ENCODE measurements around the gene SERINC2. TPM values are rescaled to one million over a fixed set of nuclear protein-coding genes. Genes with fewer than 3 reads are reported as not detected.
A peak's percentile ranks its signal among the peaks of the same experiment; 100 is the strongest.

SERINC2 gene
- polyA plus RNA-seq, 1 donor (not counting 4 experiments of a cell fraction or from before 2014, with no cell fraction given) = 171 TPM

DNA sequence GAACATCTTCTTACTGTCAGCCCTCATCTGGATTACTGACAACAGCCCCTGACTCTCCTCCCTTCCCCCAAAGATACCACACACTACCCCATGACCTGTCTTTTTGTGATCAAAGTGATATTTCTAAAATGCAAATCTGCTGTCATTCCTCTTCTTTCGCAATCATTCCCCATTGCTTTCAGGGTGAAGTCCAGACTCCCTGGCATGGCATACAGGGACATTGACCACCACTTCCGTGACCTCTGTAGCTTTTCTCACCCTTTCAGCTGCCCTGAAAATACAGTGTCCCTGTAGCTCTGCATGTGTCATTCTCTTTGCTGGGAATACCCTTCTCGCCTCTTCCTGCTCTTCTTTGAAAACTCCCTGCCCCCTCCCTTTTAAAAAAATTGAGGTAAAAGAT is 4.1 kb downstream of the SERINC2 start:
- FAIRE-seq (peak; percentile 76), DNase-seq (ENCODE audit: low read depth, low spot score) (no peak)
- H2AFZ ChIP-seq (ENCODE audit: control insufficient read depth, low read length) = no peak overlapping the region
- H3K27ac ChIP-seq (ENCODE audit: control insufficient read depth, insufficient read depth, low read length) = peak overlapping the region; percentile 62
- TF ChIP-seq EZH2 (IDR thresholded peaks at IDR 0.05; ENCODE audit: low read length) = no peak
- no peak for TF ChIP-seq CTCF (optimal IDR thresholded peaks at IDR 0.05 in 1 of 3, IDR thresholded peaks at IDR 0.05 in 1 of 3, conservative IDR thresholded peaks at IDR 0.05 in 1 of 3; ENCODE audit: extremely low read depth in 1 of 3, insufficient read depth in 2 of 3, low read length in 3 of 3)
- no peak overlapping the region for H3K9ac ChIP-seq (ENCODE audit: control insufficient read depth, extremely low read depth, insufficient read depth, low read length)
- H3K9me3 ChIP-seq (ENCODE audit: control insufficient read depth, low read depth, low read length) = no peaks in the 10 kb centered on the region
- peaks cover 16 to 37% of the 10 kb centered on the region in 2 experiments for H3K36me3 ChIP-seq (ENCODE audit: control insufficient read depth in 2 of 2, extremely low read depth in 1 of 2, insufficient read depth in 2 of 2, low read length in 2 of 2)
- H3K79me2 ChIP-seq (ENCODE audit: control insufficient read depth, insufficient read depth, low read length) = peaks cover 78% of the 10 kb centered on the region
- peaks cover 5% of the 10 kb centered on the region for H4K20me1 ChIP-seq (ENCODE audit: control insufficient read depth, extremely low read depth, insufficient read depth, low read length)
- H3K4me1 ChIP-seq (ENCODE audit: control insufficient read depth, extremely low read depth, insufficient read depth, low read length) = peaks cover 70% of the 10 kb centered on the region
- peak overlapping the region in 2 of 3 experiments; percentile 36 to 40 for H3K4me3 ChIP-seq (ENCODE audit: control insufficient read depth in 2 of 3, extremely low read depth in 1 of 3, insufficient read depth in 2 of 3, low read depth in 1 of 3, low read length in 3 of 3)
- peak overlapping the region; percentile 93 for H3K4me2 ChIP-seq (ENCODE audit: control insufficient read depth, extremely low read depth, insufficient read depth, low read depth, low read length)
- H3K27me3 ChIP-seq (ENCODE audit: control insufficient read depth, extremely low read depth, insufficient read depth, low read length) = no peaks in the 10 kb centered on the region
- dilution Hi-C loops (cut with MboI; ENCODE audit: extremely low pct_ligation_motif_present, low sequenced_read_pairs) = no loop called here
- peaks cover 3% of the 10 kb centered on the region for H3K9me1 ChIP-seq (ENCODE audit: control insufficient read depth, extremely low read depth, insufficient read depth, low read length)

- peak; percentile 53 for FAIRE-seq
- peaks cover 5% of the 10 kb centered on the region for H4K20me1 ChIP-seq (ENCODE audit: control insufficient read depth, extremely low read depth, insufficient read depth, low read length)
- H3K9ac ChIP-seq (ENCODE audit: control insufficient read depth, extremely low read depth, insufficient read depth, low read length) = no peak overlapping the region
- peak overlapping the region; percentile 17 for H3K27ac ChIP-seq (ENCODE audit: control insufficient read depth, insufficient read depth, low read length)
- no peaks in the 10 kb centered on the region for H3K9me3 ChIP-seq (ENCODE audit: control insufficient read depth, low read depth, low read length)
- H3K36me3 ChIP-seq (ENCODE audit: control insufficient read depth in 2 of 2, extremely low read depth in 1 of 2, insufficient read depth in 2 of 2, low read length in 2 of 2) = peaks cover 24 to 47% of the 10 kb centered on the region in 2 experiments
- no peaks in the 10 kb centered on the region for H3K27me3 ChIP-seq (ENCODE audit: control insufficient read depth, extremely low read depth, insufficient read depth, low read length)
- H3K4me2 ChIP-seq (ENCODE audit: control insufficient read depth, extremely low read depth, insufficient read depth, low read depth, low read length) = peak overlapping the region; percentile 33
- H3K4me1 ChIP-seq (ENCODE audit: control insufficient read depth, extremely low read depth, insufficient read depth, low read length) = peaks cover 78% of the 10 kb centered on the region
- H3K79me2 ChIP-seq (ENCODE audit: control insufficient read depth, insufficient read depth, low read length) = peaks cover 81% of the 10 kb centered on the region
- no peak for DNase-seq (ENCODE audit: low read depth, low spot score)
- no peak for TF ChIP-seq EZH2 (IDR thresholded peaks at IDR 0.05; ENCODE audit: low read length)
- dilution Hi-C loops (cut with MboI; ENCODE audit: extremely low pct_ligation_motif_present, low sequenced_read_pairs) = no loop called here
- no peak overlapping the region for H3K4me3 ChIP-seq (ENCODE audit: control insufficient read depth in 2 of 3, extremely low read depth in 1 of 3, insufficient read depth in 2 of 3, low read depth in 1 of 3, low read length in 3 of 3)
- H2AFZ ChIP-seq (ENCODE audit: control insufficient read depth, low read length) = no peak overlapping the region
- H3K9me1 ChIP-seq (ENCODE audit: control insufficient read depth, extremely low read depth, insufficient read depth, low read length) = peaks cover 3% of the 10 kb centered on the region
Observed at GRCh38 chr1:31418626-31419323, 5.8 kb downstream of the SERINC2 start.
